ENCODE data around the gene JMJD7.

Gene JMJD7

DNA sequence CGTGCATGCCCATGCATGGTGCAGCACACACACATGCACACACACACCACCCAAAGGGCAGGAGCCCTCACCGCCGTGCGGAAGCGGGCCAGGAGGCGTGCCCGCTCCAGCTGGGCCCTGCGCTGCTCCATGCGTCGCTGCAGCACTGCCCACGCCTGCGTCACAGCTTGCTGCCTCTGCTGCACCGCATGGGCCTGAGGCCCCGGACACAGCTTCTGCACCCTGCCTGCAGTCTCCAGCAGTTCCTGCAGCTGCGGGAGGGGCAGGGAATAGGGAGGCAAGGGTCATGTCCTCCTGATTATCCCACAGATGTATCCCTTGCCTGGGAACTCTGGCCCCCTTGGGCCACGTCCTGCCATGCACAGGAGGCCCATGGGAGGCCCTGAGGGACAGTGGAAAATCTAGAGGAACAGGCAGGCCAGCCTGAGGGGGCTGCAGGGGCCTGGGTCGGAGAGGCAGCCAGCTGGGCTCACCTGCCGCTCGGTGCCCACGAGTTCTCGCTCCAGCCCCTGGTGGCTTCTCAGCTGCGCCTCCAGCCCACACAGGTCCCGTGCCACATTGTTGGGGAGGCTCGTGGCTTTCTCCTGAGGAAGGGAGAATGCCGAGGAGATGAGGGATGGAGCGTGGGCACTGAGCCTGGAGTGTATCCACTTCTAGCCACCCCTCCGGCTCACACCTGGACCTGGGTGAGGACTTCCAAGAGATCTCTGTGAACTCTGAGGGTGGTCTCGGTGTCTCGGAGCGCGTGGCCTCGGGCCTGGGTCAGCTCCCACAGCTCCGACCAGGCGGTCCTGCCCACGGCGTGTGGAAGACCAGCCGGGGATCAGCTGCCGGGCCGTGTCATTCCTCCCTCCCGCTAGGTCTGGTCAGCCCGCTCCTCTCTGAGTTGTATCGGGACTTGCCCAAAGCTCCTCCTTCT lies 42.1 kb downstream of the JMJD7 start:
- DNase-seq: no peak

DNA sequence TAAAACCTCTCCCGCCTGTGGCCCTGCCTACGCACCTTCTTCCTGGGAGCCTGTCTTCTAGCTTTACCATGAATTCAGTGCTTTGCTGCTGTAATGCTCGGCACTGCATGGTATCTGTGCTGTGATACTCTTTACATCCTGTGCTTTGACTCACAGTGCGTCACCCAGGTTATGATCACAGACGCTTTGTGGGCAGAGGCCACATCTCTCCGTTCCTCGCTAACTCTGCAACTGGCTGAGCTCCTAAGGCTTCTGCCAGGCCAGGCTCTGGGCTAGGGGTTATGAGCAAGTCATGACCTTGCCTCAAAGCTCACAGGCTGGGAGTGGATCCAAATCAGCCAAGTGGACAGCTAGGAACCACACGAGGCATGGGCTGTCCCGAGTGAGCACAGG lies 42.8 kb downstream of the JMJD7 start:
- peak; percentile 37 for DNase-seq

GRCh38 chr15:41871175-41871905 lies 43.4 kb downstream of the JMJD7 start:
- DNase-seq: no peak

GRCh38 chr15:41872166-41872747 lies 44.4 kb downstream of the JMJD7 start:
- no peak for DNase-seq

DNA sequence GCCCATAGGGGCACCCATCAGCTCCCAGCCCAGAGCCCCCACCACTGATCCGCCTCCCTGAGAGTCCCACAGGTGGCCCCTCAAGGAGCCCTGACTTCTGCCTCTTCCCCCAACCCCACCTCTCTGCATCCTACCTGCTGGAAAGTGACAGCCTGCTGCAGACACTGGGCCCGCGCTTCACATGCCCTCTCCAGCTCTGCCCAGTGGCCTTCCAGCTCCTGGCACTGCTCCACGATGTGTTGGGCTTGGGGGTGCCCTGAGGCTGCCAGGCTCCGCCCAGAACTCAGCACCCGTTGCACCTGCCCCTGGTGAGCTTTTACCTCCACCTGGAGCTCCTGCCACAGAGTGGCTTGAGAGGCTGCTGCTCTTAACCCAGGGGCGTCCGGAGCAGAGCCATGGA lies 45.8 kb downstream of the JMJD7 start:
- no peak for DNase-seq

DNA sequence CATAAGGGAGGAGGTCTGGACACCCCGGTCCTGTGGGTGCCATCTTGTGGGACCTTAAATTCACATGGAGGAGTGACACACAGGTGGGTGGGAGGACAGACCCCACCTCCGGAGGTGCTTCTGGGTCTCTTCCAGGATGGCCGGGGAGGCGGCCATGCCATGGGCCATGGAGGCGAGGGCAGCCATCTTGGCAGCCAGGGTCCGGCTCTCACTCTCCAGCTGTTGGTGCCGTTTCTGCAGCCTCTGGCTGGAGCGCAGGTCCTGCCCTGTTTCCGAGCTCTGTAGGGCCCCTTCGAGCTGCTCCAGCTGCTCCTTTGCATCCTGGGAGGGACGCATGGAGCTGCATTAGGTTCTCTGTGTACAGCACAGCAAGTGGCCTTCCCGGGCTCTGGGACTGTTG lies 46.8 kb downstream of the JMJD7 start:
- no peak for DNase-seq

DNA sequence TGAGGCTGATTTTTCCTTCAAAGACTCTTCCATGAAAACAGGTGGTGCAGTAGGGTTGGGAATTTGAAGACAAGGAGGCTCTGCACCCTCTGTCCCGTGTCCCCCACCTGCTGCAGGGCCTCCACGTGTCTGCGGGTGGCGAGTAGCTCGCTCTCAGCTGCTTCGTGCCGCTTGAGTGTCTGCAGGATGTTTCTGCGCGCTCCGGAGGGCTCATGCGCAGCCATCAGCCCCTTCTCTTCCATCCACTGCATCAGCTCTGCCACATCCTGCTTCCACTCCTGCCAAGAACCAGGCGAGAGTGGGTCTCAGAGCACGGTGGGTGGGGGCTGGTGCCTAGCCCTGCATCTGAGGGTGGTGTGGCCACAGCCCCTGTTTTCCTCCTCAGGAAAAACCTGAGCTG lies 48.1 kb downstream of the JMJD7 start:
- DNase-seq: no peak

DNA sequence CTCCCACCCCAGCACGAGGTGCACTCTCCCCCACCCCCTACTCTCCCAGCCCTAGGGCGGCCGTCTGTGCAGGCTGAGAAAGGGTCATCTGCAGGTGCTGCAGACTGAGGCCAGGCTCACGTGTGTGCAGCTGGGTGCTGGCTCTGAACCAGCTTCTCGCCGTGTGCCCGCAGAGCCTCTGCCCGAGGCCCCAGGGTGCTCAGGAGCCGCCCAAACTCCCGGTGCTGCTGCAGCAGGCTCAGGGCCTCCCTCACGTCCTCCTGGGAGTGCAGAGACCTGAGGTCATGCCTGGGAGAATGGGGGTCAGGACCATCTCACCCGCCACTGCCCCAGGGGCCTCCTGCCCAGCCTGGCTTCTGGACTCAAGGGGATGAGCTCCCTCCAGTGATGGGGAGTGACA lies 48.8 kb downstream of the JMJD7 start:
- no peak for DNase-seq

DNA sequence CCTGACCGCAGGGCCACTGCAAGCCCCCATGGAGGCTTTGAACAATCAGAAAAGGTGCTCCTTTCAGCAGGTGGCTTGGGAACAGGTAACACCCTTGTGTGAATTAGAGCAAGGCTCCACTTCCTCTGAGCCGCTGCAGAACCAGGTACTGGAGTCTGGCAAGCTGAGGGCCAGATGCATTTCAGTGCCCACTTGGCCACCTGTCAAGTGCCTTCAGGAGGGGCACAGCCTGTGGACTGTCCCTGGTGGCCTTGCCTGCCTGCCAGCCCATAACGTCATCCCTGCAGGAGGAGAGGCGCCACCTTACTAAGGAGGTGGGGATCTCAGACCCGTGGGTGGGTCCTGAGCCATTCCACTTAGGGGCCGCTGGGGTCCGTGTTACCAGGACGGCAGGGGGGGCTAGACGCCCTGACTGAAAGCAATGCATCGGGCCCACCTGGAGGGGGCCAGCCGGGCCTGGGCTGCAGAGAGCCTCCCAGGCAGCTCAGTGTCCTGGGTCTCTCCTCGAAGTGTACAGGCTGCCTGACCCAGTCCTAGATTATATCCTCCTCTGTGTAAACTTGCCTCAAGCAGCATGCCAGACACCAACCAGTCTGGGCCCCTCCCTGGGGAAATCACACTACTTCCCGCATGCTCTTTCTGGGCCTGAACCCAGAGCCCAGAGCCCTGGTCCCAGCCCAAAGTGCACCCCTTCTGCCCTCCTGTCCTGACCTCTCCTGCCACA lies 49.9 kb downstream of the JMJD7 start:
- DNase-seq: no peak

- no peak for DNase-seq
Observed at GRCh38 chr15:41878355-41878699, 50.4 kb downstream of the JMJD7 start.

- no peak for DNase-seq
Observed at GRCh38 chr15:41879321-41879845, 51.5 kb downstream of the JMJD7 start.

DNA sequence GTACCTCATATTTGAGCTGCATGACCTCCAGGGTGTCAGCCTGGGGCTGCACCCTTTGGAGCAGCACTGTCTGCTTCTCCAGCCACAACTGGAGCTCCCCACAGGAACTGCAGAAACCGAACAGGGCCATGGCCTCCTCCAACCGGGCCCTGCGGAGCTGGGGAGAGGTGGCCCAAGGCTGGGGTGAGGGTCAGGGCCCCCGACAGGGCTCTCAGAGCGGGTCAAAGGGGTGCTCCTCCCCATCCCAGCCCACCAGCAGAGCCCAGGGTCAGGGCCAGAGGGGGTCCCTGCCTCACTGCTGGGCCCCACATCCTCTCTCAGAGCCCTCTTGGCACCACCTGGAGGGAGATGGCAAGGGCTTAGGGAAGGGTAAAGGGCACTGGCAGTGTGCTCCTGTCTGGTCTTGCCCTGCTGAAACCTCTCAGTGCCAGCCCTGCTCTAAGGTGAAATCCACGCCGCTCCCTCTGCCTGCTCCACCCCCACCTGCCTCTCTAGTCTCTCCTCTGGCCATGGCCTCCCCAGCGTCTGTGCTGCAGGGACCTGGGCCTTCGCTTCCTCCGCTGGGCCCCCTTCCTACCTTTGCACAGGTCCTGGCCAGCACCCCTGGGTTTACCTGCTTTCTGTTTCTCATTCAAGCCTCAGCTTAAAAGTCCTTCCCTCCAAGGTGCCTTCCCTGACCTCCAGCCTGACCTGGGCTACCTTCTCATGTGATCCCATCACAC lies 52.4 kb downstream of the JMJD7 start:
- DNase-seq: no peak

DNA sequence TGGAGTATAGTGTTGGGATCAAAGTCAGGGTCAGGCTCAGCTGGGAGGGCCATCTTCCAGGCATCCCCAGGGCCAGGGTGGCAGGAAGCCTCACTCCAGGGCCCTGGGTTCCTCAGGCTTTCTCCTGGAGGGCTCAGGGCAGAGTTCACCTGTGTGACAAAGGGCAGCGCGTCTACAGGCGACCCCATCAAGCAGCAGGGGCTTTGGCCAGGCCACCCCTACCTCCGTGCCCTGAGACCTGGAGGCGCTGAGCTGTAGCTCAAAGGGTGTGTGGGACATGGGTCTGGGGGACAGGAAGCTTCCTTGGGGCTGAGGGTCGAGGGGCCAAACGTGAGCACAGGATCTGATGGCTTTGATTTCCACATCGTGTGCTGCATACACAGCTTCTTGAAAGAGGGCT lies 53.2 kb downstream of the JMJD7 start:
- no peak for DNase-seq

- DNase-seq: no peak
Observed at GRCh38 chr15:41881550-41881919, 53.6 kb downstream of the JMJD7 start.

DNA sequence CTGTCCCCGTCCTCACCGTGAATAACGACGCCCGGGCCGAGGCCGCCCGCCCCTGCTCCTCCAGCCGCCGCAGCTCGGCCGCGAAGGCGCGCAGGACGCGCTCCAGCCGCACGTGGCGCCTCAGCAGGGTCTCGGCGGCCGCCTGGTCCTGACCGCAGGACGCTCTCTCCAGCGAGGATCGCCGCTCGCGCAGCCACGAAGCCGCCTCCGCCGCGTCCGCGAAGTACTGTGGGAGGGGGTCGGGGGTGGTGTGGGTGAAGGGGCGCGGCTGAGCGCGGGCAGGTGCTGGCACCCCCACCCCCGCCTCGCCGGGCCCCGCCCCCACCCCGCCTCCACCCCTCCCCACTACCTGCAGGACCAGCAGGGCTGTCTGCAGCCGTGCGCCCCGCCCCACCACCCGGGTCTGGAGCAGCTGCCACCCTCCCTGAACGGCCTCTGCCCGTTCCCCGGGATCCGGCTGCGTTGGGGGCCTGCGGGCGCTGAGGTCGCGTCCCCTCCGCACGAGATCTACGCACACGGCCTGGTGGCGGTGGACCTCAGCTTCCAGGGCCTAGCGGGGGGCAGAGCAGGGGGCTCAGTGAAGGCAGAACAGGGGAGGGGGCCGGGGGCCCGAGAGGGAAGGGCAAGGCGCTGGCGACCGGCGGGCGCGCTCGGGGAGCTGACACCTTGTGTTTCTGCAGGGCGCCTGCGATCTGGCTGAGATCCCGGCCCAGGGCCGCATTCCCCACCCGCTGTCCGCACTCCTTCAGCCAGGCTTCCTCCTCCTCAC lies 54.2 kb downstream of the JMJD7 start:
- no peak for DNase-seq

- DNase-seq: no peak
Observed at GRCh38 chr15:41882689-41883483, 55.0 kb downstream of the JMJD7 start.

- no peak for DNase-seq
Observed at GRCh38 chr15:41883484-41883825, 55.6 kb downstream of the JMJD7 start.

- no peak for DNase-seq
Observed at GRCh38 chr15:41884458-41884857, 56.6 kb downstream of the JMJD7 start.

- DNase-seq: no peak
Observed at GRCh38 chr15:41885321-41885720, 57.4 kb downstream of the JMJD7 start.

GRCh38 chr15:41885841-41886240 lies 57.9 kb downstream of the JMJD7 start:
- no peak for DNase-seq

- DNase-seq: no peak
Observed at GRCh38 chr15:41886741-41887140, 58.8 kb downstream of the JMJD7 start.
